AG09309 (cell line): ENCODE results near the gene TRIM63.

Source experiments
- DNase-seq: peaks from one replicate; pipeline ENCODE4 v3.0.0-alpha.2; 2010; ENCODE audit warnings: low read depth
- H3K4me3 ChIP-seq: 2 replicates; pipeline ENCODE4 v1.5.1; 2011; ENCODE audit warnings: mild to moderate bottlenecking, low read depth, low read length, moderate library complexity; ENCODE audit not compliant: control insufficient read depth
- TF ChIP-seq, protein P1 (sequence below): IDR thresholded peaks from 2 replicates; pipeline ENCODE4 v1.5.1; 2011; ENCODE audit warnings: mild to moderate bottlenecking, low read depth, low read length, inconsistent platforms; ENCODE audit not compliant: insufficient read depth, control insufficient read depth; ENCODE audit errors: missing control alignments

Gene TRIM63

DNA sequence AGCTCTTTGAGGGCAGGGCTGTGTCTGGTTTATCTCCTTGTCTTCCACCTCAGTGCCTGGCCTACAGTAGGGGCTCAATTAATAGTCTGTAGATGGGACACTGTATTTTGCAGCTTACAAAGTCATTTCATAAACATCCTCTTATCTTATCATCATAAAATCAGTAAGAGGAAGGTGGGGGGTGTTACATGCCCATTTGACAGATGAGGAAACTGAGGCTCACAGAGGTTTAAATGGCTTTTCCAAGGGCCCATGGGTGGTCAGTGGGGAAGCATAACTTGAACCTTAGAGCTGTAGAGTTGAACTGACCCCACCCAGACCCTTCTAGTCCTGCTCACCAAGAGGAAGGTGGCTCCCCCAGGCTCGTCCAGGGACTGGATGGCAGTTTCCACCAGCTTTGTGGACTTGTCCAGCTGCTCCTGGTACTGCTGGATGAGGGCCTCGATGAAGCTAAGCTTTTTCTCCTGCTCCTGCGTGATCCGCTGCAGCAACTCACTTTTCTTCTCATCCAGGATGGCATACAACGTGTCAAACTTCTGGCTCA, 9.3 kb downstream of the TRIM63 start:
- H3K4me3 ChIP-seq, result no peak overlapping the region
- TF ChIP-seq, protein P1, sequence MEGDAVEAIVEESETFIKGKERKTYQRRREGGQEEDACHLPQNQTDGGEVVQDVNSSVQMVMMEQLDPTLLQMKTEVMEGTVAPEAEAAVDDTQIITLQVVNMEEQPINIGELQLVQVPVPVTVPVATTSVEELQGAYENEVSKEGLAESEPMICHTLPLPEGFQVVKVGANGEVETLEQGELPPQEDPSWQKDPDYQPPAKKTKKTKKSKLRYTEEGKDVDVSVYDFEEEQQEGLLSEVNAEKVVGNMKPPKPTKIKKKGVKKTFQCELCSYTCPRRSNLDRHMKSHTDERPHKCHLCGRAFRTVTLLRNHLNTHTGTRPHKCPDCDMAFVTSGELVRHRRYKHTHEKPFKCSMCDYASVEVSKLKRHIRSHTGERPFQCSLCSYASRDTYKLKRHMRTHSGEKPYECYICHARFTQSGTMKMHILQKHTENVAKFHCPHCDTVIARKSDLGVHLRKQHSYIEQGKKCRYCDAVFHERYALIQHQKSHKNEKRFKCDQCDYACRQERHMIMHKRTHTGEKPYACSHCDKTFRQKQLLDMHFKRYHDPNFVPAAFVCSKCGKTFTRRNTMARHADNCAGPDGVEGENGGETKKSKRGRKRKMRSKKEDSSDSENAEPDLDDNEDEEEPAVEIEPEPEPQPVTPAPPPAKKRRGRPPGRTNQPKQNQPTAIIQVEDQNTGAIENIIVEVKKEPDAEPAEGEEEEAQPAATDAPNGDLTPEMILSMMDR, result no peak
- DNase-seq, result no peak

GRCh38 chr1:26057189-26057588, 10.2 kb downstream of the TRIM63 start:
- no peak for DNase-seq
- H3K4me3 ChIP-seq, result no peak overlapping the region
- TF ChIP-seq, protein P1, result no peak

DNA sequence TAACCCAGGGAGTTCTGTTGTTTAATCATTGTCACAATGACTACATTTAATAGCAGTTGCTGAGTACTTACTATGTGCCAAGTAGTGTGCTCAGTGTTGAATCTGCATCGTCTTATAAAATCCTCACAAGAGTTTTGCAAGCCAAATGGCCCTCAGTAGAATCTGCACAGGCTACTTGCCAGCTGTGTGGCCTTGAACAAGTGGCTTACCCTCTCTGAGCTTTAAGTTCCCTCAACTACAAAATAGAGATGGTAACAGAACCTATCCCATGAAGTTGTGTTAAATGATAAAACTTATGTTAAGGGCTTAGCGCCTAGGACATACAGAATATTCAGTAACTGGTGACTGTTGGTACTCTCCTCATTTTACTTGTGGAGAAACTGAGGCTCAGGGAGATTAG, 12.4 kb downstream of the TRIM63 start:
- H3K4me3 ChIP-seq, result no peak overlapping the region
- no peak for DNase-seq
- TF ChIP-seq, protein P1, result no peak

- no peak overlapping the region for H3K4me3 ChIP-seq
- TF ChIP-seq, protein P1, result no peak
- DNase-seq, result no peak
Measured at GRCh38 chr1:26053718-26054560, 13.5 kb downstream of the TRIM63 start.

DNA sequence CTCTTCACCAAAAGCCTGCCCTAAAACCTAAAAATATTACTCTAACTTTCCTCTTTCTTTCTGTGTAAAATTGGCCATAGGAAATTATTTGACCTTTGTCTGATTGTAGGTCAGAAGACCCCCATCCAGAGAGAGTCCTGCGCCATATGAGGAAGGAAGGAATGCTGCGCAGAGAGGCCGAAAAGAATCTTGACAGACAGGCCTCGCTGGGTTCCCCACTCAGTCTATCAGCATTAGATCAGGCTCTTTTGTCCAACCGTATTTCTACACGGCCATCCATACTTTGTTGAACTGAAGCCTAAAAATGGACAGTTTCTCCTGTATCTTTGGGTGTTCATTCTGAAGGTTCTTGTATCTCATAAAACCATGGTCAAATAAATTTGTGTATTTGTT, 17.2 kb downstream of the TRIM63 start:
- no peak for DNase-seq
- no peak overlapping the region for H3K4me3 ChIP-seq
- TF ChIP-seq, protein P1, result no peak

- H3K4me3 ChIP-seq, result no peak overlapping the region
- TF ChIP-seq, protein P1, result no peak
- no peak for DNase-seq
Measured at GRCh38 chr1:26049531-26050247, 17.7 kb downstream of the TRIM63 start.
